ENCODE data around the gene NEBL. TPM values are rescaled to one million over a fixed set of nuclear protein-coding genes. Genes with fewer than 3 reads are reported as not detected.

The NEBL gene
- total and polyA plus RNA-seq, 4 donors = 19.4 to 74.7 (median 50.1) TPM

GRCh38 chr10:20858292-20859124, 38.6 kb downstream of the NEBL start:
- Histone ChIP-seq H3K9ac (ENCODE audit: insufficient read depth in 1 of 2, low read length in 2 of 2) (no peak overlapping the region), H3K9me3 (ENCODE audit: control insufficient read depth in 4 of 4, insufficient read depth in 3 of 4, low read length in 3 of 4) (no peaks in the 10 kb centered on the region), H3K36me3 (ENCODE audit: control insufficient read depth in 4 of 4, insufficient read depth in 4 of 4, low read length in 4 of 4) (peaks cover 0 to 17% (median 3%) of the 10 kb centered on the region in 4 donors), H3K27me3 (ENCODE audit: control insufficient read depth in 3 of 3, insufficient read depth in 3 of 3, low read length in 2 of 3) (no peaks in the 10 kb centered on the region), H3K27ac (ENCODE audit: low read depth in 1 of 2, low read length in 1 of 2) (no peak overlapping the region), H3K4me3 (no peak overlapping the region), H3K4me1 (ENCODE audit: control insufficient read depth in 5 of 5, insufficient read depth in 5 of 5, low read length in 5 of 5) (peaks cover 0 to 4% (median 0%) of the 10 kb centered on the region in 5 donors)
- WGBS, 2 donors = 12 to 20% methylated on average over 2 of the region's 2 CpGs
- no peak for TF ChIP-seq CTCF (IDR thresholded peaks at IDR 0.05; ENCODE audit: control extremely low read depth, extremely low read depth)
- ATAC-seq (ENCODE audit: insufficient read depth, low FRiP score) = peak; percentile 66
- DNase-seq = peak in 2 of 3 donors; percentile 80 to 81

- no peak for DNase-seq
- no peak for ATAC-seq (ENCODE audit: insufficient read depth, low FRiP score)
- H3K27ac ChIP-seq (ENCODE audit: low read depth in 1 of 2, low read length in 1 of 2) = peak overlapping the region in 1 of 2 donors; percentile 45
- WGBS, 2 donors = 54 to 77% methylated on average over 1 of the region's 1 CpG
- no peaks in the 10 kb centered on the region for H3K9me3 ChIP-seq (ENCODE audit: control insufficient read depth in 4 of 4, insufficient read depth in 3 of 4, low read length in 3 of 4)
- no peak for TF ChIP-seq CTCF (IDR thresholded peaks at IDR 0.05; ENCODE audit: control extremely low read depth, extremely low read depth)
- peaks cover 0 to 10% (median 4%) of the 10 kb centered on the region in 4 donors for H3K36me3 ChIP-seq (ENCODE audit: control insufficient read depth in 4 of 4, insufficient read depth in 4 of 4, low read length in 4 of 4)
- H3K4me3 ChIP-seq = no peak overlapping the region
- no peaks in the 10 kb centered on the region for H3K27me3 ChIP-seq (ENCODE audit: control insufficient read depth in 3 of 3, insufficient read depth in 3 of 3, low read length in 2 of 3)
- H3K9ac ChIP-seq (ENCODE audit: insufficient read depth in 1 of 2, low read length in 2 of 2) = no peak overlapping the region
- peaks cover 0 to 4% (median 0%) of the 10 kb centered on the region in 5 donors for H3K4me1 ChIP-seq (ENCODE audit: control insufficient read depth in 5 of 5, insufficient read depth in 5 of 5, low read length in 5 of 5)
Observed at GRCh38 chr10:20856484-20856883, 40.6 kb downstream of the NEBL start.

- ATAC-seq (ENCODE audit: insufficient read depth, low FRiP score) (no peak), DNase-seq (peak in 2 of 3 donors; percentile 78 to 85)
- peaks cover 0 to 4% (median 0%) of the 10 kb centered on the region in 5 donors for H3K4me1 ChIP-seq (ENCODE audit: control insufficient read depth in 5 of 5, insufficient read depth in 5 of 5, low read length in 5 of 5)
- H3K27ac ChIP-seq (ENCODE audit: low read depth in 1 of 2, low read length in 1 of 2) = no peak overlapping the region
- no peak for TF ChIP-seq CTCF (IDR thresholded peaks at IDR 0.05; ENCODE audit: control extremely low read depth, extremely low read depth)
- no peaks in the 10 kb centered on the region for H3K9me3 ChIP-seq (ENCODE audit: control insufficient read depth in 4 of 4, insufficient read depth in 3 of 4, low read length in 3 of 4)
- H3K36me3 ChIP-seq (ENCODE audit: control insufficient read depth in 4 of 4, insufficient read depth in 4 of 4, low read length in 4 of 4) = peaks cover 0 to 9% (median 4%) of the 10 kb centered on the region in 4 donors
- no peak overlapping the region for H3K4me3 ChIP-seq
- no peaks in the 10 kb centered on the region for H3K27me3 ChIP-seq (ENCODE audit: control insufficient read depth in 3 of 3, insufficient read depth in 3 of 3, low read length in 2 of 3)
- WGBS, 2 donors = 27 to 31% methylated on average over 5 of the region's 5 CpGs
- H3K9ac ChIP-seq (ENCODE audit: insufficient read depth in 1 of 2, low read length in 2 of 2) = no peak overlapping the region
Observed at GRCh38 chr10:20855398-20856038, 41.6 kb downstream of the NEBL start.
